IPS DF 4.7 (cell line): Measurements from ENCODE around the gene AHSG.

ENCODE experiments used
- DNase-seq: peaks from one replicate; pipeline ENCODE4 v3.0.0-alpha.2; 2013; ENCODE audit warnings: low spot score; ENCODE audit errors: extremely low read depth

AHSG gene

GRCh38 chr3:186592682-186593081 is 20.2 kb upstream of the AHSG start:
- DNase-seq: no peak

GRCh38 chr3:186593862-186594261 is 19.0 kb upstream of the AHSG start:
- no peak for DNase-seq

- no peak for DNase-seq
These were observed 18.2 kb upstream of the AHSG start for GRCh38 chr3:186594591-186595113.

GRCh38 chr3:186596568-186597287 is 16.1 kb upstream of the AHSG start:
- no peak for DNase-seq

GRCh38 chr3:186598108-186598784 is 14.6 kb upstream of the AHSG start:
- DNase-seq: no peak

- DNase-seq: no peak
These were observed 14.1 kb upstream of the AHSG start for GRCh38 chr3:186598794-186599141.

GRCh38 chr3:186599142-186599784 is 13.6 kb upstream of the AHSG start:
- DNase-seq: no peak

- DNase-seq: no peak
These were observed 13.1 kb upstream of the AHSG start for GRCh38 chr3:186599785-186600166.

- no peak for DNase-seq
These were observed 12.0 kb upstream of the AHSG start for GRCh38 chr3:186600896-186601295.

GRCh38 chr3:186603159-186603558 is 9.7 kb upstream of the AHSG start:
- no peak for DNase-seq

GRCh38 chr3:186605078-186605477 is 7.8 kb upstream of the AHSG start:
- DNase-seq: no peak

GRCh38 chr3:186605561-186606545 is 7.0 kb upstream of the AHSG start:
- DNase-seq: no peak

GRCh38 chr3:186608624-186609215 is 4.1 kb upstream of the AHSG start:
- no peak for DNase-seq

- DNase-seq: no peak
These were observed 3.5 kb upstream of the AHSG start for GRCh38 chr3:186609247-186609868.

- no peak for DNase-seq
These were observed 795 bp upstream of the AHSG start for GRCh38 chr3:186612065-186612464.

GRCh38 chr3:186613637-186614265 is 891 bp downstream of the AHSG start:
- DNase-seq: no peak

- no peak for DNase-seq
These were observed 1.4 kb downstream of the AHSG start for GRCh38 chr3:186614266-186614596.

- peak; percentile 75 for DNase-seq
These were observed 2.0 kb downstream of the AHSG start for GRCh38 chr3:186614597-186615483.

GRCh38 chr3:186616299-186616617 is 3.4 kb downstream of the AHSG start:
- DNase-seq: no peak
